Measurements from ENCODE around the gene SELL.

DNA sequence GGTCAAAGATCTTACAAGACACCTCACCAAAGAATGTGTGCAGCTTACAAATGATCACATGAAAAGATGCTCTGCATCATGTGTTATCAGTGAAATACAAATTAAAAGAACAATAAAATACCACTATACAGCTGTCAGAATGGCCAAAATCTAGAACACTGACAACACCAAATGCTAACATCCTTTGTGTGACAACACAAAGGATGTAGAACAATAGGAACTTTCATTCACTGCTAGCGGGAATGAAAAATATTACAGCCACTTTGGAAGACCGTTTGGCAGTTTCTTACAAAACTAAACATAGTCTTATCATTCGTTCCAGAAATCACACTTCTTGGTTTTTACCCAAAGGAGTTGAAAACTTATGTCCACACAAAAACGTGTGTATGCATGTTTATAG lies 60.9 kb downstream of the SELL start:
- TF ChIP-seq PAX5 (IDR thresholded peaks at IDR 0.05; ENCODE audit: borderline replicate concordance, low read depth, low read length), result no peak
- TF ChIP-seq USF2 (IDR thresholded peaks at IDR 0.05; ENCODE audit: borderline replicate concordance, low read depth, low read length), result no peak
- TF ChIP-seq, protein P1, sequence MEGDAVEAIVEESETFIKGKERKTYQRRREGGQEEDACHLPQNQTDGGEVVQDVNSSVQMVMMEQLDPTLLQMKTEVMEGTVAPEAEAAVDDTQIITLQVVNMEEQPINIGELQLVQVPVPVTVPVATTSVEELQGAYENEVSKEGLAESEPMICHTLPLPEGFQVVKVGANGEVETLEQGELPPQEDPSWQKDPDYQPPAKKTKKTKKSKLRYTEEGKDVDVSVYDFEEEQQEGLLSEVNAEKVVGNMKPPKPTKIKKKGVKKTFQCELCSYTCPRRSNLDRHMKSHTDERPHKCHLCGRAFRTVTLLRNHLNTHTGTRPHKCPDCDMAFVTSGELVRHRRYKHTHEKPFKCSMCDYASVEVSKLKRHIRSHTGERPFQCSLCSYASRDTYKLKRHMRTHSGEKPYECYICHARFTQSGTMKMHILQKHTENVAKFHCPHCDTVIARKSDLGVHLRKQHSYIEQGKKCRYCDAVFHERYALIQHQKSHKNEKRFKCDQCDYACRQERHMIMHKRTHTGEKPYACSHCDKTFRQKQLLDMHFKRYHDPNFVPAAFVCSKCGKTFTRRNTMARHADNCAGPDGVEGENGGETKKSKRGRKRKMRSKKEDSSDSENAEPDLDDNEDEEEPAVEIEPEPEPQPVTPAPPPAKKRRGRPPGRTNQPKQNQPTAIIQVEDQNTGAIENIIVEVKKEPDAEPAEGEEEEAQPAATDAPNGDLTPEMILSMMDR (IDR thresholded peaks at IDR 0.05 in 2 of 3, conservative IDR thresholded peaks at IDR 0.05 in 1 of 3; ENCODE audit: control insufficient read depth in 2 of 3, extremely low read depth in 1 of 3, insufficient read depth in 1 of 3, low read depth in 3 of 3, low read length in 3 of 3), result no peak

Data from GM12878 (cell line).